Fibroblast of skin of right biceps (primary cell): ENCODE measurements around the gene PIP4K2C.
"Not testable (repeated sequence)": the region's sequence is repeated elsewhere in the genome, so short reads cannot be mapped to it uniquely, and the experiment has no call there.

Source experiments
- DNase-seq: peaks from one replicate; pipeline ENCODE4 v3.0.0-alpha.2; 2013

Gene PIP4K2C

GRCh38 chr12:57560516-57560915, 30.5 kb upstream of the PIP4K2C start:
- DNase-seq: no peak

- DNase-seq: not testable (repeated sequence)
Measured at GRCh38 chr12:57561117-57561516, 29.9 kb upstream of the PIP4K2C start.

GRCh38 chr12:57563358-57563757, 27.6 kb upstream of the PIP4K2C start:
- DNase-seq: no peak

- no peak for DNase-seq
Measured at GRCh38 chr12:57564178-57564740, 26.7 kb upstream of the PIP4K2C start.

- no peak for DNase-seq
Measured at GRCh38 chr12:57568838-57569237, 22.2 kb upstream of the PIP4K2C start.

GRCh38 chr12:57569858-57570257, 21.1 kb upstream of the PIP4K2C start:
- DNase-seq: no peak

- DNase-seq: not testable (repeated sequence)
Measured at GRCh38 chr12:57570438-57570837, 20.6 kb upstream of the PIP4K2C start.

- no peak for DNase-seq
Measured at GRCh38 chr12:57571926-57572762, 18.8 kb upstream of the PIP4K2C start.

GRCh38 chr12:57574795-57575194, 16.2 kb upstream of the PIP4K2C start:
- no peak for DNase-seq

- no peak for DNase-seq
Measured at GRCh38 chr12:57575771-57576612, 15.0 kb upstream of the PIP4K2C start.

- DNase-seq: no peak
Measured at GRCh38 chr12:57576613-57577160, 14.3 kb upstream of the PIP4K2C start.

- no peak for DNase-seq
Measured at GRCh38 chr12:57577981-57578758, 12.8 kb upstream of the PIP4K2C start.

GRCh38 chr12:57579011-57579410, 12.0 kb upstream of the PIP4K2C start:
- DNase-seq: peak; percentile 24

GRCh38 chr12:57579677-57580465, 11.1 kb upstream of the PIP4K2C start:
- no peak for DNase-seq

GRCh38 chr12:57580466-57580795, 10.6 kb upstream of the PIP4K2C start:
- DNase-seq: no peak

- no peak for DNase-seq
Measured at GRCh38 chr12:57581802-57582201, 9.2 kb upstream of the PIP4K2C start.

- DNase-seq: no peak
Measured at GRCh38 chr12:57582440-57582839, 8.6 kb upstream of the PIP4K2C start.

GRCh38 chr12:57583008-57583831, 7.8 kb upstream of the PIP4K2C start:
- DNase-seq: peak; percentile 76

GRCh38 chr12:57584050-57584449, 6.9 kb upstream of the PIP4K2C start:
- no peak for DNase-seq

- DNase-seq: no peak
Measured at GRCh38 chr12:57584690-57585089, 6.3 kb upstream of the PIP4K2C start.

- DNase-seq: no peak
Measured at GRCh38 chr12:57585156-57585555, 5.8 kb upstream of the PIP4K2C start.
